Adipose tissue (tissue), 3 donors: Measurements from ENCODE around the gene TERT. TPM values are rescaled to one million over a fixed set of nuclear protein-coding genes. Genes with fewer than 3 reads are reported as not detected.
"Not testable (repeated sequence)": the region's sequence is repeated elsewhere in the genome, so short reads cannot be mapped to it uniquely, and the experiment has no call there.

ENCODE experiments used
- H3K27ac ChIP-seq: one replicate; pipeline ENCODE4 v1.5.1; 2013; ENCODE audit warnings: low read depth, low read length
- WGBS, 3 donors: extraction: QIAGEN DNeasy Blood & Tissue Kit; methylation state at CpG; one replicate each; pipeline ENCODE4 v1.1.7; 2013; 5-methylcytosine and 5-hydroxymethylcytosine counted together
- polyA plus RNA-seq, 3 donors: library from polyadenylated mRNA; stranded (reverse); fragments of 200-250 nt; gene quantifications; one replicate each; pipeline ENCODE4 v1.2.3, GENCODE V29; 2013
- donor health status: healthy with polysubstance abuse.
- donor health status: Bipolar disorder and iron deficiency.
- donor health status: healthy.

TERT gene
- polyA plus RNA-seq, 3 donors, result 0.02 to 0.03 TPM; not detected in 1

- no peak overlapping the region for H3K27ac ChIP-seq
- WGBS, 3 donors, result 79 to 93% (median 91%) methylated on average over 10 of the region's 12 CpGs
Measured at GRCh38 chr5:1285141-1285540, 9.7 kb downstream of the TERT start.

GRCh38 chr5:1284336-1284970 is 10.4 kb downstream of the TERT start:
- not testable (repeated sequence) for H3K27ac ChIP-seq
- 83 to 85% (median 83%) methylated on average over 27 of the region's 27 CpGs for WGBS, 3 donors

GRCh38 chr5:1283729-1284041 is 11.2 kb downstream of the TERT start:
- WGBS, 3 donors, result 87 to 91% (median 87%) methylated on average over 16 of the region's 16 CpGs

GRCh38 chr5:1282993-1283728 is 11.7 kb downstream of the TERT start:
- not testable (repeated sequence) for H3K27ac ChIP-seq
- 89 to 91% (median 90%) methylated on average over 38 to 40 of the region's 40 CpGs for WGBS, 3 donors

More at GRCh38 chr5:1283729-1284041, 11.2 kb downstream of the TERT start:
- not testable (repeated sequence) for H3K27ac ChIP-seq

- WGBS, 3 donors, result 79 to 84% (median 82%) methylated on average over 37 of the region's 37 CpGs
- H3K27ac ChIP-seq, result no peak overlapping the region
Measured at GRCh38 chr5:1282131-1282992, 12.5 kb downstream of the TERT start.

- 78 to 87% (median 84%) methylated on average over 16 of the region's 16 CpGs for whole genome bisulfite sequencing, 3 donors
- no peak overlapping the region for H3K27ac ChIP-seq
Measured at GRCh38 chr5:1281038-1281882, 13.6 kb downstream of the TERT start.

GRCh38 chr5:1280177-1281037 is 14.5 kb downstream of the TERT start:
- 86 to 89% (median 87%) methylated on average over 30 to 32 of the region's 32 CpGs for WGBS, 3 donors
- H3K27ac ChIP-seq, result no peak overlapping the region

- no peak overlapping the region for H3K27ac ChIP-seq
- 90 to 92% (median 91%) methylated on average over 33 to 34 of the region's 34 CpGs for WGBS, 3 donors
Measured at GRCh38 chr5:1279443-1280151, 15.3 kb downstream of the TERT start.

GRCh38 chr5:1278656-1279442 is 16.0 kb downstream of the TERT start:
- 93 to 96% (median 95%) methylated on average over 42 of the region's 42 CpGs for WGBS, 3 donors

GRCh38 chr5:1278216-1278615 is 16.7 kb downstream of the TERT start:
- no peak overlapping the region for H3K27ac ChIP-seq
- WGBS, 3 donors, result 93 to 95% (median 94%) methylated on average over 13 of the region's 13 CpGs

More at GRCh38 chr5:1278656-1279442, 16.0 kb downstream of the TERT start:
- H3K27ac ChIP-seq, result no peak overlapping the region

- WGBS, 3 donors, result 92 to 94% (median 93%) methylated on average over 10 of the region's 10 CpGs
- H3K27ac ChIP-seq, result no peak overlapping the region
Measured at GRCh38 chr5:1277781-1278180, 17.1 kb downstream of the TERT start.

- no peak overlapping the region for H3K27ac ChIP-seq
- WGBS, 3 donors, result 88 to 89% (median 89%) methylated on average over 21 of the region's 21 CpGs
Measured at GRCh38 chr5:1277331-1277730, 17.5 kb downstream of the TERT start.

GRCh38 chr5:1276930-1277329 is 17.9 kb downstream of the TERT start:
- no peak overlapping the region for H3K27ac ChIP-seq
- 86 to 90% (median 88%) methylated on average over 20 of the region's 20 CpGs for WGBS, 3 donors

- WGBS, 3 donors, result 73 to 78% (median 75%) methylated on average over 10 of the region's 10 CpGs
- not testable (repeated sequence) for H3K27ac ChIP-seq
Measured at GRCh38 chr5:1275397-1276391, 19.2 kb downstream of the TERT start.

- H3K27ac ChIP-seq, result no peak overlapping the region
- WGBS, 3 donors, result 80 to 88% (median 87%) methylated on average over 16 of the region's 16 CpGs
Measured at GRCh38 chr5:1274471-1274870, 20.4 kb downstream of the TERT start.
